HepG2 (cell line): Measurements from ENCODE around the gene STK39. TPM values are rescaled to one million over a fixed set of nuclear protein-coding genes. Genes with fewer than 3 reads are reported as not detected.

Experiments used
- EHMT2 ChIP-seq: fragments of 200-600 bp; sonication (generic); IDR thresholded peaks from 2 replicates; pipeline ENCODE4 v1.7.0; 2017; ENCODE audit warnings: antibody characterized with exemption, low read depth, low read length, borderline replicate concordance
- EP300 ChIP-seq, 3 experiments: sonication (generic) in 1 of 3; formaldehyde crosslinking in 1 of 3; IDR thresholded peaks; 2 replicates each; pipeline versions ENCODE4 v1.5.1 to v1.6.1; 2011 to 2020; ENCODE audit warnings: low read depth in 2 of 3, low read length in 2 of 3, borderline replicate concordance in 1 of 3, improper control_type of control experiment in 1 of 3, mild to moderate bottlenecking in 1 of 3, missing genetic modification reagents in 1 of 3, moderate library complexity in 1 of 3
- GABPA ChIP-seq, 2 experiments: IDR thresholded peaks; 2 replicates each; pipeline ENCODE4 v1.6.1; 2011 to 2016; ENCODE audit warnings: low read depth in 2 of 2, low read length in 1 of 2, missing biosample characterization in 1 of 2, missing genetic modification characterization in 1 of 2
- MAFF ChIP-seq: IDR thresholded peaks from 2 replicates; pipeline ENCODE4 v1.6.1; 2011; ENCODE audit warnings: low read depth, low read length, improper control_type of control experiment
- RBFOX2 ChIP-seq: fragments of 200-400 bp; formaldehyde crosslinking; IDR thresholded peaks from 2 replicates; pipeline ENCODE4 v1.6.1; 2017; ENCODE audit warnings: low read depth, mild to moderate bottlenecking, low read length
- RFX1 ChIP-seq: fragments of 450-650 bp; IDR thresholded peaks from 2 replicates; pipeline ENCODE4 v1.6.1; 2017
- SNAPC5 ChIP-seq: sonication (generic); formaldehyde crosslinking; IDR thresholded peaks from 2 replicates; pipeline ENCODE4 v1.8.1; 2023; ENCODE audit warnings: mild to moderate bottlenecking, missing genetic modification reagents, borderline replicate concordance
- SOX13 ChIP-seq, 3 experiments: fragments of 450-650 bp in 1 of 3; sonication (generic) in 1 of 3; formaldehyde crosslinking in 1 of 3; IDR thresholded peaks in 2 of 3; conservative IDR thresholded peaks in 1 of 3; 2 replicates each; pipeline versions ENCODE4 v1.5.0 to v1.6.1; 2016 to 2020; ENCODE audit warnings: antibody characterized with exemption in 1 of 3, mild to moderate bottlenecking in 1 of 3, missing compliant biosample characterization in 1 of 3, missing genetic modification reagents in 1 of 3, moderate library complexity in 1 of 3
- ZBTB33 ChIP-seq: sonication (generic); formaldehyde crosslinking; IDR thresholded peaks from 2 replicates; pipeline ENCODE4 v1.4.0; 2020; ENCODE audit warnings: missing genetic modification reagents
- ZBTB39 ChIP-seq: sonication (generic); formaldehyde crosslinking; IDR thresholded peaks from 2 replicates; pipeline ENCODE4 v1.5.0; 2020; ENCODE audit warnings: missing genetic modification reagents
- ZFP91 ChIP-seq: sonication (generic); formaldehyde crosslinking; IDR thresholded peaks from 2 replicates; pipeline ENCODE4 v1.9.0; 2022; ENCODE audit warnings: missing genetic modification reagents, mild to moderate bottlenecking, borderline replicate concordance
- ZNF354B ChIP-seq: sonication (generic); formaldehyde crosslinking; IDR thresholded peaks from 2 replicates; pipeline ENCODE4 v1.8.0; 2022; ENCODE audit warnings: mild to moderate bottlenecking, missing genetic modification reagents
- ZNF572 ChIP-seq: sonication (generic); formaldehyde crosslinking; IDR thresholded peaks from 2 replicates; pipeline ENCODE4 v1.5.1; 2020; ENCODE audit warnings: mild to moderate bottlenecking, missing genetic modification reagents
- polyA plus RNA-seq, 8 experiments: library from polyadenylated mRNA; depleted of rRNA in 3 of 8; stranded (reverse) in 7 of 8; unstranded in 1 of 8; fragments of >200 nt; fragmentation: Illumina TruSeq in 4 of 8; extraction: Trizol in 4 of 8; gene quantifications; 2 replicates each; pipeline versions ENCODE4 v1.2.1 to v1.2.3, GENCODE V29; 2011 to 2016; ENCODE audit warnings: low read depth in 4 of 8, missing spikeins in 1 of 8, mixed read lengths in 1 of 8; ENCODE audit not compliant: insufficient read depth in 1 of 8
- total RNA-seq, 5 experiments: library from RNA; depleted of rRNA; stranded (reverse); fragments of >200 nt; fragmentation: Illumina TruSeq; extraction: Trizol; gene quantifications; 2 replicates each; pipeline ENCODE4 v1.2.3, GENCODE V29; 2016; ENCODE audit warnings: low read depth in 1 of 5

Gene STK39
- total and polyA plus RNA-seq, 2 of the 13 experiments (the other 11 are each of a cell fraction or from before 2014, with no cell fraction given) = 27.3 to 38.4 TPM

GRCh38 chr2:168220965-168221819 lies 26.2 kb downstream of the STK39 start (continued):
- TF ChIP-seq EP300 (IDR thresholded peaks at IDR 0.05; ENCODE audit: low read depth in 2 of 2, low read length in 2 of 2) (peak in 1 of 2 experiments; percentile 90; a peak in 2 of 4 replicates), EP300 (CRISPR knock-in tag; IDR thresholded peaks at IDR 0.05; ENCODE audit: borderline replicate concordance) (peak; percentile 68), ZBTB39 (CRISPR knock-in tag) (no peak), MAFF (no peak), ZNF354B (CRISPR knock-in tag) (0 out of 2 replicates have a peak, but pooled peaks have one; percentile 43), ZFP91 (CRISPR knock-in tag) (no peak), ZNF572 (CRISPR knock-in tag) (no peak), EHMT2 (peak; percentile 63; the same call in 1 of the 2 replicates), GABPA (IDR thresholded peaks at IDR 0.05; ENCODE audit: low read depth, low read length) (no peak), GABPA (CRISPR knock-in tag; IDR thresholded peaks at IDR 0.05; ENCODE audit: low read depth) (peak; percentile 11; the same call in 1 of the 2 replicates), SOX13 (IDR thresholded peaks at IDR 0.05) (peak; percentile 100), SOX13 (CRISPR knock-in tag; conservative IDR thresholded peaks at IDR 0.05 in 1 of 2, IDR thresholded peaks at IDR 0.05 in 1 of 2) (peak in 1 of 2 experiments; percentile 100; a peak in 2 of 4 replicates), RBFOX2 (0 out of 2 replicates have a peak, but pooled peaks have one; percentile 2), ZBTB33 (CRISPR knock-in tag) (peak; percentile 72), RFX1 (peak; percentile 63), SNAPC5 (CRISPR knock-in tag) (peak; percentile 44; the same call in 1 of the 2 replicates)
